Chondrocyte (in vitro differentiated cells): Measurements from ENCODE around the gene COL18A1. TPM values are rescaled to one million over a fixed set of nuclear protein-coding genes. Genes with fewer than 3 reads are reported as not detected.
A peak's percentile ranks its signal among the peaks of the same experiment; 100 is the strongest.

Source experiments
- DNase-seq: peaks from one replicate; pipeline ENCODE4 v3.0.0; 2021; ENCODE audit warnings: mixed read lengths, low spot score
- H3K27ac Mint-ChIP-seq: one replicate; pipeline ENCODE4 v1.8.0; 2021; ENCODE audit warnings: mild to moderate bottlenecking, moderate library complexity, mixed read lengths; ENCODE audit not compliant: unreplicated experiment
- H3K27me3 Mint-ChIP-seq: 2 replicates; pipeline ENCODE4 v1.8.0; 2021; ENCODE audit warnings: low read depth, mixed read lengths
- H3K36me3 Mint-ChIP-seq: 2 replicates; pipeline ENCODE4 v1.8.0; 2021; ENCODE audit warnings: low read depth, mixed read lengths
- H3K4me1 Mint-ChIP-seq: 2 replicates; pipeline ENCODE4 v1.8.0; 2021; ENCODE audit warnings: low read depth, mild to moderate bottlenecking, mixed read lengths
- H3K4me3 Mint-ChIP-seq: one replicate; pipeline ENCODE4 v1.8.0; 2021; ENCODE audit warnings: mild to moderate bottlenecking, moderate library complexity, mixed read lengths; ENCODE audit not compliant: unreplicated experiment
- H3K9me3 Mint-ChIP-seq: 2 replicates; pipeline ENCODE4 v1.8.0; 2021; ENCODE audit warnings: low read depth, mixed read lengths
- total RNA-seq: library from RNA; stranded (reverse); gene quantifications from 3 replicates; pipeline ENCODE4 v1.2.1, GENCODE V29; 2021
- TF ChIP-seq, protein P1 (sequence below): fragments of 200-600 bp; sonication (generic); IDR thresholded peaks from 2 replicates; pipeline ENCODE4 v1.5.0; 2021; ENCODE audit warnings: antibody characterized with exemption, mild to moderate bottlenecking, moderate library complexity

COL18A1 gene
- total RNA-seq, 1 donor from 2014 or later: 616 TPM

- peaks cover 16% of the 10 kb centered on the region for H3K9me3 Mint-ChIP-seq
- H3K27ac Mint-ChIP-seq: peak overlapping the region; percentile 32
- H3K4me1 Mint-ChIP-seq: peaks cover 20% of the 10 kb centered on the region
- no peaks in the 10 kb centered on the region for H3K27me3 Mint-ChIP-seq
- peaks cover 24% of the 10 kb centered on the region for H3K36me3 Mint-ChIP-seq
- peak; percentile 39 for DNase-seq
- TF ChIP-seq, protein P1, sequence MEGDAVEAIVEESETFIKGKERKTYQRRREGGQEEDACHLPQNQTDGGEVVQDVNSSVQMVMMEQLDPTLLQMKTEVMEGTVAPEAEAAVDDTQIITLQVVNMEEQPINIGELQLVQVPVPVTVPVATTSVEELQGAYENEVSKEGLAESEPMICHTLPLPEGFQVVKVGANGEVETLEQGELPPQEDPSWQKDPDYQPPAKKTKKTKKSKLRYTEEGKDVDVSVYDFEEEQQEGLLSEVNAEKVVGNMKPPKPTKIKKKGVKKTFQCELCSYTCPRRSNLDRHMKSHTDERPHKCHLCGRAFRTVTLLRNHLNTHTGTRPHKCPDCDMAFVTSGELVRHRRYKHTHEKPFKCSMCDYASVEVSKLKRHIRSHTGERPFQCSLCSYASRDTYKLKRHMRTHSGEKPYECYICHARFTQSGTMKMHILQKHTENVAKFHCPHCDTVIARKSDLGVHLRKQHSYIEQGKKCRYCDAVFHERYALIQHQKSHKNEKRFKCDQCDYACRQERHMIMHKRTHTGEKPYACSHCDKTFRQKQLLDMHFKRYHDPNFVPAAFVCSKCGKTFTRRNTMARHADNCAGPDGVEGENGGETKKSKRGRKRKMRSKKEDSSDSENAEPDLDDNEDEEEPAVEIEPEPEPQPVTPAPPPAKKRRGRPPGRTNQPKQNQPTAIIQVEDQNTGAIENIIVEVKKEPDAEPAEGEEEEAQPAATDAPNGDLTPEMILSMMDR: no peak
- H3K4me3 Mint-ChIP-seq: no peak overlapping the region
These were observed 58.9 kb downstream of the COL18A1 start for GRCh38 chr21:45463871-45464270.

DNA sequence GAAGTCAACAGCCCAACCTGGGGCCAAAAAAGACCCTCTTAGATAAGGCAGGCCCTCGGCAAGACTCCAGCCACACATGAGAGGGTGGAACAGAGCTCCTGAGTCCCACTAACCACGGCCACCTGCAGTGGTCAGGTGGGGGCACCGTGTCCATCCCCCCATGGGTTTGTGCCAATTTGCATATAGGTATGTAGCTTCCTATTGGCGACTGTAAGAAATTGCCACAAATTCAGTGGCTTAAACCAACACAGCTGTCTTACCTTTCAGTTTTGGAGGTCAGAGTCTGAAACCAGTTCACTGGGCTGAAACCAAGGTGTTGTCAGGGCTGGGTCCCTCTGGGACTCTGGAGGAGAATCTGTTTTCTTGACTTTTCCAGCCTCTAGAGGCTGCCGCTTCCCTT lies 59.3 kb downstream of the COL18A1 start:
- TF ChIP-seq, protein P1: no peak
- H3K27me3 Mint-ChIP-seq: no peaks in the 10 kb centered on the region
- no peak overlapping the region for H3K27ac Mint-ChIP-seq
- peaks cover 16% of the 10 kb centered on the region for H3K9me3 Mint-ChIP-seq
- peaks cover 19% of the 10 kb centered on the region for H3K4me1 Mint-ChIP-seq
- peak; percentile 24 for DNase-seq
- H3K4me3 Mint-ChIP-seq: no peak overlapping the region
- peaks cover 24% of the 10 kb centered on the region for H3K36me3 Mint-ChIP-seq

GRCh38 chr21:45465105-45465504 lies 60.1 kb downstream of the COL18A1 start:
- peaks cover 27% of the 10 kb centered on the region for H3K4me1 Mint-ChIP-seq
- H3K27ac Mint-ChIP-seq: no peak overlapping the region
- peak; percentile 73 for DNase-seq
- peaks cover 16% of the 10 kb centered on the region for H3K9me3 Mint-ChIP-seq
- no peaks in the 10 kb centered on the region for H3K27me3 Mint-ChIP-seq
- peaks cover 24% of the 10 kb centered on the region for H3K36me3 Mint-ChIP-seq
- TF ChIP-seq, protein P1: no peak
- H3K4me3 Mint-ChIP-seq: no peak overlapping the region

DNA sequence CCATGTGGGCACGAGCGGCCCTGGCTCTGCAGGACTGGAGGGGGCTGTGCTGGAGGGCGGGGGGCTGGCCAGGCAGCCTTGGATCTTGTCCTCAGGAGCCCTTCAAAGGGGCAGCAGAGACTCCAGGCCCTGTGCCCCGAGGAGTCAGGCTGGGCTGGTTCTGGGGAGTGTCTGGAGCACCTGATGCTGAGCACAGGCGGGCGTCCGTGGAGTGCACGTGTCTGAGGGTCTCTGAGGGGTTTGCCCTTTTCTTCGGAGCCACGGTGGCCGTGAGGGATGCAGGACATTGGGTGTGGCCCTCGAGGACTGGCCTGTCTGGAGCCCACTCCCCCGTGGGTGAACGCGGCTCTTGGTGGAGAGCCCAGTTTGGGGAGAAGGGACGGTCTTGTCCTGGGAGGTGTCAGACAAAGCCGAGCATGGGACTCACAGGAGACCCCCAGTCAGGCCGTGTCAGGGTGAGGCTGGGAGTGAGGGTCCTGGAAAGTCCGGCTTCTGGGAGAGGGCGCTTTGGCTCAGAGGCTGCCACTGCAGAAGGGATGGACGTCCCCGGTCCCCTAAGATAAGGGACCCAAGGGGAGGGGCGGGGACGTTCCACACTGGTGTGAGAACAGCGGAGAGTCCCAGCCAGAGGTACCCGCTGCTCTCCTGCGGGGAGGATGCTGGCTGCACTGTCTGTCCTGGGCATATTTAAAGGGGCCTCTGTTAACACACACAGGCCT lies 60.8 kb downstream of the COL18A1 start:
- H3K4me3 Mint-ChIP-seq: no peak overlapping the region
- H3K36me3 Mint-ChIP-seq: peaks cover 20% of the 10 kb centered on the region
- H3K4me1 Mint-ChIP-seq: peaks cover 28% of the 10 kb centered on the region
- H3K27ac Mint-ChIP-seq: no peak overlapping the region
- no peaks in the 10 kb centered on the region for H3K27me3 Mint-ChIP-seq
- TF ChIP-seq, protein P1: no peak
- peaks cover 16% of the 10 kb centered on the region for H3K9me3 Mint-ChIP-seq
- DNase-seq: peak; percentile 88

DNA sequence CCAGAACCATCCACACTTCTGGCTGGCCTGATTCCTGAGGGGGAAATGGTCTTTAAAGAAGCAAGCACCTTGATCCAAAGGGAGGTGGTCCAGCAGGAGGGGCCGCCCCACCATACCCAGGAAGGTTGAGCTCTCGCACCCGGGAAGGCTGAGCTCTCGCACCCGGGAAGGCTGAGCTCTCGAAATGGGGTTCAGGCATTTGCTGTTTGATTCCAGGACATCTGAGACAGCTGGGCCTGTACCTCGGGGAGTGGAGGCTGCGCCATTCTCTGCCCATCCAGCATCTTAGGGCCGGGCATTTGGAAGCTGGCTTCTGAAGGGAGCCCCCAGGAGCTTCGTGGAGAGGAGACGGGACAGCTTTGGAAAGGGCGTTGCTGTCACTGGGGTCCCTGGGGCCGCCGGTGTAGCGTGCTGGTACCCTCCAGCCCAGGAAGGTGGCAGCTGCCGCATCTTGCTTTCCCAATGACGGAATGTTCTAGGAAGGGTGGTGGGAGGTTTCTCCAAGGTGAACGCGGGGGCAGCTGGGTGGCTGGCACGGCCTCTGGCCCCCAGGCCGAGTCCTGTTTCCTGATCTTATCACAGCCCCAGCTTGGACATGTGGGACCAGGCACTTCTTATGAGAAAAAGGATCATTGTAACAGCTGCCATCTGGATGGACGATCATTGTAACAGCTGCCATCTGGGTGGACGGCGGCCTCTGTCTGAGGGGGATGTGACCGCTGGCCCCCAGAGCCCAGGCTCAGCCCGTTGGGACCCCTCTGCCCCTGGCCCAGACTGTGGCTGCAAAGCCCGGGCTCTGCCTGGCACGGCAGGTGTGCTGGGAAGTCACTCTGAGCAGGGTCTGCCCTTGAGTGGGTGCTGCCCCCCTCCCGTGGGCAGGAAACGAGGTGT lies 61.6 kb downstream of the COL18A1 start:
- H3K4me3 Mint-ChIP-seq: no peak overlapping the region
- DNase-seq: peak; percentile 86
- no peak overlapping the region for H3K27ac Mint-ChIP-seq
- peaks cover 18% of the 10 kb centered on the region for H3K36me3 Mint-ChIP-seq
- TF ChIP-seq, protein P1: no peak
- H3K9me3 Mint-ChIP-seq: peaks cover 14% of the 10 kb centered on the region
- no peaks in the 10 kb centered on the region for H3K27me3 Mint-ChIP-seq
- H3K4me1 Mint-ChIP-seq: peaks cover 33% of the 10 kb centered on the region
